ENCODE results near the gene YWHAB.

The YWHAB gene

DNA sequence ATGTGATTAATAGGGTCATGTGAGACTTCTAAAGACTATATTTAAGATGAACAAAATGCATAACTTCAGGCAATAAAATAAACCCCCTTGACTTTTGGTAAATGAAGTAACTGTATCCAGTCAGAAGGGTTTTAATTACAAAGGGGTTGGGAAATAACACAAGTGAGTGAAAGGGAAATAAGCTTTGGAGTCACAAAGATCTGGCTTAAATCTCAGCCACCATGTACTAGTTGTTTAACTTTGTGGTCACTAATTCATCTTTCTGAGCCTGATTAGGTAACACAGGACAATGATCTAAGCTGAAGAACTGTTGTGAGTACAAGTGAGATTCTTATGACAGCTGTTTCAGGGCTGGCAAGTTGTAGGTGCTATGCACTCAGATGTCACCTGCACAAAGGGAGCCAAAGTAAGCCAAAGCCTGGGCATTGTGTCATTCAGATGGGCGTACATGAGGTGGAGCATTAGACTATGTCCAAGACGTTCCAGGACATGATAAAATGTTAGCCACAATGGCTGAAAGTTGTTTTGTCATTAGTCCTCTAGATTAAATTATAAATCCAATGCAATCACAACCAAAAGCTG is 60.9 kb downstream of the YWHAB start:
- H3K27ac ChIP-seq: no peak overlapping the region
- TF ChIP-seq, protein P1, sequence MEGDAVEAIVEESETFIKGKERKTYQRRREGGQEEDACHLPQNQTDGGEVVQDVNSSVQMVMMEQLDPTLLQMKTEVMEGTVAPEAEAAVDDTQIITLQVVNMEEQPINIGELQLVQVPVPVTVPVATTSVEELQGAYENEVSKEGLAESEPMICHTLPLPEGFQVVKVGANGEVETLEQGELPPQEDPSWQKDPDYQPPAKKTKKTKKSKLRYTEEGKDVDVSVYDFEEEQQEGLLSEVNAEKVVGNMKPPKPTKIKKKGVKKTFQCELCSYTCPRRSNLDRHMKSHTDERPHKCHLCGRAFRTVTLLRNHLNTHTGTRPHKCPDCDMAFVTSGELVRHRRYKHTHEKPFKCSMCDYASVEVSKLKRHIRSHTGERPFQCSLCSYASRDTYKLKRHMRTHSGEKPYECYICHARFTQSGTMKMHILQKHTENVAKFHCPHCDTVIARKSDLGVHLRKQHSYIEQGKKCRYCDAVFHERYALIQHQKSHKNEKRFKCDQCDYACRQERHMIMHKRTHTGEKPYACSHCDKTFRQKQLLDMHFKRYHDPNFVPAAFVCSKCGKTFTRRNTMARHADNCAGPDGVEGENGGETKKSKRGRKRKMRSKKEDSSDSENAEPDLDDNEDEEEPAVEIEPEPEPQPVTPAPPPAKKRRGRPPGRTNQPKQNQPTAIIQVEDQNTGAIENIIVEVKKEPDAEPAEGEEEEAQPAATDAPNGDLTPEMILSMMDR (conservative IDR thresholded peaks at IDR 0.05): no peak
- TF ChIP-seq ZFX (IDR thresholded peaks at IDR 0.05): no peak

DNA sequence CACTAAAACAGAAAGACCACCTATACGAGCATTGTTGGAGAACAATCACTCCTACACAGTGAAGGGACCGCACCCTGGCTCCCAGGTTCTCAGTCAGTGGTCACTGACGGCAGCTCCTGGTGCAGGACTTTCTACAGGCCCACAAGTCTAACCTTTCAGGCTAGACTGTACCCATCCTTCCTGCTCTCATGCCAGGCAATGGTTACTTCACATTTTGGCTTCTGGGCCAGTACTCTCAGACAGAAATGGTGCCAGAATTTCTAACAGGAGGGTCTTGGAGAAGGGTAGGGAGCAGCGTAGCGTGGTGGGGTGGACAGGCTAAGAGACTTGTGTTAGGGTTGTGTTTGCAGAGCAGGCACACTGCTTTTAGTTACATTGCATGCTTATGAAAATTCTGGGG is 62.6 kb downstream of the YWHAB start:
- H3K27ac ChIP-seq: no peak overlapping the region
- TF ChIP-seq, protein P1 (conservative IDR thresholded peaks at IDR 0.05): no peak
- TF ChIP-seq ZFX (IDR thresholded peaks at IDR 0.05): no peak

DNA sequence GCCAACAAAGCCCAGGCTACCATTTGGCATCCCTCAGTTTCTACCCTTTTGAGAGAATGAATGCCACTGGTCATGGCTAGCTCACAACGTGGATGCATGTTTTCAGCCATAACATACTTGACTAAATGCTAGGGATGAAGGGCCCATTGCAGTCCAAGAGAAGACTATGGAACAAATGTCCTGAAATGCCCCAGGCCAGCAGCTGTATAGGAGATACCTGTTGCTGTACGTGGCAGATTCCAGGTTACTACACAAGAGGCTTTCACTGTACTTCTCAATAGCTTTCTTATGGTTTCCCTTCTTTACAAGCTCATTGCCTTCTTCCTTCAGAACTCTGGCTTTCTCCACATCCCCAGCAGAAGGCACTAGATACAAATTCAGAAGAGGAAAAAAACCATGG is 63.0 kb downstream of the YWHAB start:
- TF ChIP-seq, protein P1 (conservative IDR thresholded peaks at IDR 0.05): no peak
- no peak overlapping the region for H3K27ac ChIP-seq

DNA sequence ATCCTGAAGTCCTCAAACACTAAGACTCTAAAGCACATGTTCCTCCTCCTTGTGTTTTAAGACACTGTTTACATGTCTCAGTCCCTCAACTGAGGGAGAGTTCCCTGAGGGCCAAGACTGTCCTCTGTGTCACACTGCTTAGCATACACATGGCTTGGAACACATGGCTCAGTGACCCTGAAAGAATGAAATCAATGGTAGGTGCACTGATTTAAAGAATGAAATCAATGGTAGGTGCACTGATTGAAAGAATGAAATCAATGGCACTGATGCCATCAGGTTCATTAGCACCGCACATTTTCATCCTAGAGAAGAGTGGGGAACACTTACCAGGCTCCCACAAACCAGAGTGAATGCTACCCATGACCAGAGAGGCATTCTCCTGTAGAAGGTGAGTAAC is 64.9 kb downstream of the YWHAB start:
- no peak overlapping the region for H3K27ac ChIP-seq
- TF ChIP-seq ZFX (IDR thresholded peaks at IDR 0.05): no peak
- TF ChIP-seq, protein P1 (conservative IDR thresholded peaks at IDR 0.05): no peak

DNA sequence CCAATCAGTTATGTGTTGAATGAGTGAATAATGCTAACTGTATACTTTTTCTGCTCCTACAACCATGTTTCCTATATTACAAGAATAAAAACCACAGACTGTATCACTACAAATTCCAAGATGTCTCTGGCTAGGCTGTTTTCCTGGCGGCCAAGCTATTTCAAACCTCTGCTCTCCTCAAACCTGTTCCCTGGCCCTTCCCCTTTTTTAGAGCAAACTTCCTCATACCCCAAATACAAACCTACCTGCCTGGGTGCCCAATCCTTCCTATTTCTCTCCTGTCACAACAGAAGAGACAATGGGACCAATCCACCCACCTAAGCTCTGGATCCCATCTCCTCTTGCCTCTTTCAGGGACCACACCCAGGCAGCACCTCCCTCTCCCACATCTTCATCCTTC is 67.2 kb downstream of the YWHAB start:
- TF ChIP-seq ZFX (IDR thresholded peaks at IDR 0.05): no peak
- TF ChIP-seq, protein P1 (conservative IDR thresholded peaks at IDR 0.05): no peak
- no peak overlapping the region for H3K27ac ChIP-seq

DNA sequence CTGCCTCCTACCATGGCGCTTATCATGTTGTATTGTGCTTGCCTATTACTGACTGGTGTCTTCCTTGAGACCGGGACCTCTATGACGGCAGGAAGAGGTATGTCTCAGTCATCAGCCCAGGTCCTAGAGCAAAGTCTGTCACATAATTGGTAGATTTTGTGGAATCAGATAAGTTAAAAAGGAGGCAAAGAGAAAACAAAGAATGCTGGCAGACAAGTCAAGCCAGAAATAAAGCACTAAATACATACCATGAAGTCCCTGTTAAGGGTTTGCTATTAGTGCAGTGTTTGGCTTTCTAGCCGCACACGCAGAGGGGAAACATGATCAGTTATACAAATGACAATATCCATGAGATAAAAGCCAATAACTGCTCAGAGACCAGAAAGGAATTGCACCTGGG is 68.7 kb downstream of the YWHAB start:
- TF ChIP-seq, protein P1 (conservative IDR thresholded peaks at IDR 0.05): no peak
- no peak for TF ChIP-seq ZFX (IDR thresholded peaks at IDR 0.05)

DNA sequence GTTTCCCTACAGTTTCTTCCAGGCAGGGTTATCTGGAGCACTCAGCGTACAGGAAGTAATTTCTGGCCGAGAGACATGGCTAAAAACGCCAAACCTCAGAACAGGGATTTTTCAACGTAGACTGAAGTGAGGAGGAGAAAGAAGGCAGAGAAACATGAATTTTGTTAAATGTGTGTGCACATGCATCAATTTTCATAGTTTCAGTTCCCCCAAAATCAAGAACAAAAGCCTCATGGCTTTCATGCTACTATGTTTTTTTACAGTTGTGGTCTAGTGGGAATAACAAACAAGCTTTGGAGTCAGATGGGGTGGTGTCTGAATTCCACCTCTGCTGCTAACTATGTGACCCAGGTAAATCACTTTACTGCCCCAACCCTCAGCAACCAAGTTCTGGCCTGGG is 69.8 kb downstream of the YWHAB start:
- TF ChIP-seq, protein P1 (conservative IDR thresholded peaks at IDR 0.05): no peak
- no peak for TF ChIP-seq ZFX (IDR thresholded peaks at IDR 0.05)
- no peak overlapping the region for H3K27ac ChIP-seq

More for the DNA sequence above, 68.7 kb downstream of the YWHAB start:
- no peak overlapping the region for H3K27ac ChIP-seq

Measured in C4-2B (cell line).